ENCODE data around the gene CFL2.
A peak's percentile ranks its signal among the peaks of the same experiment; 100 is the strongest.

- TF ChIP-seq ZNF776 (tag by site-specific recombination; IDR thresholded peaks at IDR 0.05; ENCODE audit: borderline replicate concordance) (no peak), ZNF239 (tag by site-specific recombination; IDR thresholded peaks at IDR 0.05) (no peak), CTCF (tag by site-specific recombination; IDR thresholded peaks at IDR 0.05) (no peak), ZFP37 (tag by site-specific recombination; IDR thresholded peaks at IDR 0.05) (no peak), BCL11A (tag by site-specific recombination; IDR thresholded peaks at IDR 0.05; ENCODE audit: low read depth) (no peak), ZNF629 (tag by site-specific recombination; IDR thresholded peaks at IDR 0.05) (no peak), ZNF140 (tag by site-specific recombination; IDR thresholded peaks at IDR 0.05) (no peak), PRDM6 (tag by site-specific recombination; IDR thresholded peaks at IDR 0.05) (no peak), ELK4 (IDR thresholded peaks at IDR 0.05; ENCODE audit: borderline replicate concordance, low read depth, low read length) (no peak), MZF1 (tag by site-specific recombination; IDR thresholded peaks at IDR 0.05; ENCODE audit: borderline replicate concordance) (no peak), ZNF580 (tag by site-specific recombination; IDR thresholded peaks at IDR 0.05) (no peak), YY1 (tag by site-specific recombination; IDR thresholded peaks at IDR 0.05) (peak; percentile 76)
Measured at GRCh38 chr14:34714320-34715126, at the start of gene CFL2.
